Spleen (tissue), 7 donors: ENCODE results near the gene BASP1.

Source experiments
- POLR2A ChIP-seq, 3 donors: fragments of 450-650 bp; IDR thresholded peaks; one replicate each; pipeline ENCODE4 v1.5.1; 2017; ENCODE audit warnings: antibody characterized with exemption in 3 of 3, mild to moderate bottlenecking in 1 of 3
- TF ChIP-seq, protein P1 (sequence below), 11 experiments: fragments of 200-600 bp in 7 of 11; fragments of 450-650 bp in 4 of 11; sonication (generic) in 4 of 11; IDR thresholded peaks in 8 of 11; conservative IDR thresholded peaks in 3 of 11; 1 replicate in 7 of 11; 2 replicates in 4 of 11; pipeline versions ENCODE4 v1.4.0 to v1.8.0; 2016 to 2021; ENCODE audit warnings: antibody characterized with exemption in 11 of 11, inconsistent platforms in 4 of 11, mild to moderate bottlenecking in 1 of 11
- donor health status: DM: no; HTN: no; CAD: no; lungs with moderate emphysema.
- donor health status: DM: no; HTN: no; CAD: no.
- donor health status: DM: no; HTN: no; CAD: no.

DNA sequence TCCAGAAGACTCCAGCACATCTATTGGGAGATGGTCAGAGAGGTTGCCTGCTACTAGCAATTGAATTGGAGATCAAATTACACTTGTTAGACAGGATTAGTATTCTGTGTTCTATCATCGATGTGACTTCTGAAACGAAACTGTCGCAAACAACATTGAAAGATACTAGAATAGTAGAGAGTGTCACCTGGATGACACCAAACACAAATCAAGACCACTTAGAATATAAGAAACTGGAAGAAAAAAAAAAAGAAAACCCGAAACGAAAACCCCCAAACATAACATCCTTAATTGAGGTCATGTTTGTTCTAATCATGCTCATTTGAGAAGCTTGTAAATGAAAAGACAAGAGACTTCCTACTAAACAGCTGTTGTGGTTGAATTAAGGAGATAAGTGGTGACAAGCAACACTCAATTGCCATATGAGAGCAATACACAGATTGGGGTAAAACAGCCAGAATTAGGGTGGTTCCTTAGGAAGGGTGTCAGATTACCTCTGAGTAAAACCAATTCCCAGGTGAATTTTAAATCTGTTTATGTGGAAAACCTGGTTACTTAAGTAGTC is 97.6 kb downstream of the BASP1 start:
- TF ChIP-seq, protein P1, sequence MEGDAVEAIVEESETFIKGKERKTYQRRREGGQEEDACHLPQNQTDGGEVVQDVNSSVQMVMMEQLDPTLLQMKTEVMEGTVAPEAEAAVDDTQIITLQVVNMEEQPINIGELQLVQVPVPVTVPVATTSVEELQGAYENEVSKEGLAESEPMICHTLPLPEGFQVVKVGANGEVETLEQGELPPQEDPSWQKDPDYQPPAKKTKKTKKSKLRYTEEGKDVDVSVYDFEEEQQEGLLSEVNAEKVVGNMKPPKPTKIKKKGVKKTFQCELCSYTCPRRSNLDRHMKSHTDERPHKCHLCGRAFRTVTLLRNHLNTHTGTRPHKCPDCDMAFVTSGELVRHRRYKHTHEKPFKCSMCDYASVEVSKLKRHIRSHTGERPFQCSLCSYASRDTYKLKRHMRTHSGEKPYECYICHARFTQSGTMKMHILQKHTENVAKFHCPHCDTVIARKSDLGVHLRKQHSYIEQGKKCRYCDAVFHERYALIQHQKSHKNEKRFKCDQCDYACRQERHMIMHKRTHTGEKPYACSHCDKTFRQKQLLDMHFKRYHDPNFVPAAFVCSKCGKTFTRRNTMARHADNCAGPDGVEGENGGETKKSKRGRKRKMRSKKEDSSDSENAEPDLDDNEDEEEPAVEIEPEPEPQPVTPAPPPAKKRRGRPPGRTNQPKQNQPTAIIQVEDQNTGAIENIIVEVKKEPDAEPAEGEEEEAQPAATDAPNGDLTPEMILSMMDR (IDR thresholded peaks at IDR 0.05 in 8 of 11, conservative IDR thresholded peaks at IDR 0.05 in 3 of 11), result no peak
- TF ChIP-seq POLR2A (IDR thresholded peaks at IDR 0.05), result no peak
